Muscle of leg (tissue), 11 donors: ENCODE measurements around the gene NUB1. TPM values are rescaled to one million over a fixed set of nuclear protein-coding genes. Genes with fewer than 3 reads are reported as not detected.

Experiments
- DNase-seq: peaks from one replicate; pipeline ENCODE4 v3.0.0; 2013
- H3K27ac ChIP-seq: one replicate; pipeline ENCODE4 v1.5.1; 2013; ENCODE audit warnings: mild to moderate bottlenecking, low read length, control low read depth
- H3K27me3 ChIP-seq: one replicate; pipeline ENCODE4 v1.6.1; 2013; ENCODE audit warnings: low read length; ENCODE audit not compliant: control insufficient read depth, insufficient read depth
- H3K36me3 ChIP-seq: one replicate; pipeline ENCODE4 v1.6.1; 2013; ENCODE audit warnings: low read length; ENCODE audit not compliant: control insufficient read depth, insufficient read depth
- H3K4me1 ChIP-seq: one replicate; pipeline ENCODE4 v1.6.1; 2013; ENCODE audit warnings: low read length; ENCODE audit not compliant: control insufficient read depth, insufficient read depth
- H3K4me3 ChIP-seq: one replicate; pipeline ENCODE4 v1.5.1; 2013; ENCODE audit warnings: low read length, control low read depth
- H3K9me3 ChIP-seq: replicated peaks from 2 replicates; pipeline ENCODE4 v1.6.1; 2013; ENCODE audit warnings: low read depth, low read length; ENCODE audit not compliant: control insufficient read depth
- WGBS: methylation state at CpG from one replicate; pipeline ENCODE4 v1.1.5; 2013; ENCODE audit warnings: missing lambda C conversion rate; ENCODE audit not compliant: insufficient coverage; 5-methylcytosine and 5-hydroxymethylcytosine counted together
- polyA plus RNA-seq, 8 donors: library from polyadenylated mRNA; unstranded; fragments of 120-200 nt; gene quantifications; one replicate each; pipeline versions ENCODE4 v1.2.1 to v1.2.3, GENCODE V29; 2013; ENCODE audit warnings: inconsistent platforms in 1 of 8, low replicate concordance in 1 of 8; ENCODE audit not compliant: insufficient read length in 8 of 8, insufficient read depth in 1 of 8
- total RNA-seq: library from RNA; stranded (reverse); fragments of 120-200 nt; gene quantifications from one replicate; pipeline ENCODE4 v1.2.4, GENCODE V29; 2013

NUB1 gene
- total and polyA plus RNA-seq, 9 donors = 25.6 to 40.6 (median 32.6) TPM

DNA sequence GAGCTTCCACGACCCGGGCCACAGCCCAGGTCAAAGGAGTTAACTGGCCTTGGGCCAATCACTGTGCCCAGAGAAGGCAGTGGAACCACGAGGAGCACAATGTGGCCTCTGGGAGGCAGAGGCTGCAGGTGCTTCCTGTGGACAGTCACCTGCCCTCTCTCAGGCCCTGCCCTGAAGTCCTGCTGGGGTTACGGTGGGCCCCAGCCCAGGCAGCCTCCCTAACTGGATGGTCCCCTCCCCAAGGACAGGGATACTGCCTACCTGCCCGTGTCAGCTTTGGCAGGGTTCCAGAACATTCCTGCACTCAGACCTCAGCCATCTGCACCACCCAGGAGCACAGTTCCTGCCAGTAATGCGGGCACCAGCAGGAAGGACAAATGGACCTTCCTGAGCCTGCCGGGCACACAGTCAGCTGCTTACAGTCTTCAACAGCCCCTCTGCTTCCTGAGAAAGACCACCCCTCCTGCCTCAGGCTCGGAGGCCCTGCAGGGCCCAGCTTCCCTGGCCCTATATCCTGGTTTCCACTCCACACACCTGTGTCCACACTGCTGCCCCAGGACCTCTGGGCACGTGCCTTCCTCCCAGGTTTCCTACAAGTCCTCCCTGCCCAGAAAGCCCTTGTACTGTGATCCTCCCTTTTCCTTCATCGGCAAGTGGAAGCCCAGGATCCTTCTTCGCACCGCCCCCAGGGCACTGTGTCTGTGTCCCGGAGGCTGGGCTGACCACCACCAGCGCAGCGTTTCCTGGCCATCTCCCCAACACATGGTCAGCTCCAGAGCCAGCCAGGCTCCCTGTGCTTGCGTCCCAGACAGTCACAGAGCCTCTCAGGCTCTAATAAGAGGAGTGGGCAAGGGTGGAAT is 44.9 kb downstream of the NUB1 start:
- H3K4me3 ChIP-seq = no peak overlapping the region
- H3K27ac ChIP-seq = no peak overlapping the region
- 62% methylated on average over 15 of the region's 16 CpGs for WGBS
- no peaks in the 10 kb centered on the region for H3K36me3 ChIP-seq
- peaks cover 29% of the 10 kb centered on the region for H3K27me3 ChIP-seq
- no peaks in the 10 kb centered on the region for H3K9me3 ChIP-seq
- DNase-seq = peak; percentile 38
- H3K4me1 ChIP-seq = peaks cover 24% of the 10 kb centered on the region

DNA sequence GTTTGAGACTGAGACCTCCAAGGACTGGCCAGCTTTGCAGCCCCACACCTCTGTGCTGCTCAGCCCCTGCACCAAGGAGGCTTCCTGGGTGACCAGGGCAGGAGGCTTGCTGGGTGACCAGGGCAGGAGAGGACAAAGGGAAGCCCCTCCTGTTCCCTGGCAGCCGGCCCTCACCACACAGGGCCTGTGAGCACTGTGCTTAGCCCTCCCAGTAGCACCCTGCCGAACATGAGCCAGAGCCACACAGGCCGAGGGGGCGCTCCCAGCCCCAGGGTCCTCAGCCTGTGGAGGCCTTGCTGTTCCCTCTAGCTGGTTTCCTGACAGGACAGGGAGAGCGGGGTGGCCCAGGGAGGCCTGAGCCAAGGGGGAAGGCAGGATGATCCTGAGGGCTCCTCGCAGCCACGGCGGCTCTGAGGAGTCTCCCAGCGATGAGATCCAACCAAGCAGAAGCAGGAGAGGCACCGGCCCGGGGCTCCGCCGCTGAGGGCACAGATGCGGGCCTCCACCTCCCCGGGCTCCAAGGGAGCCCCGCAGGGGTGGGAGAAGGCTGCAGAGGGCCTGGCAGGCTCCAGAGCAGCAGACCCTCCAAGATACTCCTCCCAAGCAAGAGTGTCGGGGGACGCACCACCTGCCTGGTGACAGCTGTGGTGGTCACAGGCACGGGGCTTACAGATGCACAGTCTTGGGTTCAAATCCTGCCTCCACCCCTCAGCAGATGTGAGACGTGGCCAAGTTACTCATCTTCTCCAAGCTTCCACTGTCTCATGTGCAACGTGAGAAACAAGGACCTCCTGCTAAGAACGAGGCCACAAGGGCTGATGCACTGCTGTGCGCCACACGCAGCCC is 45.8 kb downstream of the NUB1 start:
- H3K36me3 ChIP-seq = no peaks in the 10 kb centered on the region
- peaks cover 16% of the 10 kb centered on the region for H3K4me1 ChIP-seq
- H3K27me3 ChIP-seq = peaks cover 21% of the 10 kb centered on the region
- no peak overlapping the region for H3K4me3 ChIP-seq
- no peaks in the 10 kb centered on the region for H3K9me3 ChIP-seq
- H3K27ac ChIP-seq = no peak overlapping the region
- no peak for DNase-seq
- WGBS = 82% methylated on average over 16 of the region's 24 CpGs

DNA sequence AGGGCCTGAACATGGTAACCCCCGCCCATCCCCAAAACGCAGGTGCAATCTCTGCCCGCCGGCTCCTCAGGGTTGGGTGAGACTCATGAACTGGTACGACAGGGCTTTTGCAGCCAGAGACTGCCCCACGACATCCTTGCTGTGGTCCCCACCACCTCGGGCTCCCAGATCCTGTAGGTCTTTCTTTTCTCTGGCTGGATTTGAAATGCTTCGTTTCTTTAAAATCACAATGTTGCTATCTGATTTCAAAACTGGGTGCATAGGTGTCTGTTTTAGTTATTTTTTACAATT is 46.3 kb downstream of the NUB1 start:
- H3K9me3 ChIP-seq = no peaks in the 10 kb centered on the region
- no peak overlapping the region for H3K27ac ChIP-seq
- H3K4me1 ChIP-seq = peaks cover 16% of the 10 kb centered on the region
- WGBS = 85% methylated on average over 4 of the region's 8 CpGs
- peaks cover 16% of the 10 kb centered on the region for H3K27me3 ChIP-seq
- DNase-seq = no peak
- no peaks in the 10 kb centered on the region for H3K36me3 ChIP-seq
- no peak overlapping the region for H3K4me3 ChIP-seq

DNA sequence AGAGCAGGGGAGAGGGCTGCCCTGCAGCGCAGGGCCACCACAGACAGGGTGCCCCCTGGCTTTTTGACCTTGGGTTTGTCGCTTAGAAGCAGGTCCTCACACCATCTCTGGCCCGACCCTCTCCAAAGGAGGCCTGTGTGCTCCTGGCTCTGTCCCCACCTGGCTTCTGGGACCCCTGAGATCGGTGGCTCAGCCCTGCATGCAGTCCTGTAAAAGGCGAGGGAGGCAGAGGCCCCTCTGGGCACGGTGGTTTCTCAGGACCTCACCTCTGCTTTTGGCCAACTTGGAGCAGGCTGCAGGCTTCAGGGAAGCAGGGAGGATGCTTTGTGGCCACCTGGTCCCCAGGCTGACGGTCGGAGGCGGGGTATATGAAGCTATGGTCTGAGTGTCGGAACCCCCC is 46.8 kb downstream of the NUB1 start:
- Histone ChIP-seq H3K9me3 (no peaks in the 10 kb centered on the region), H3K36me3 (no peaks in the 10 kb centered on the region), H3K4me3 (no peak overlapping the region), H3K27me3 (peaks cover 14% of the 10 kb centered on the region), H3K27ac (no peak overlapping the region), H3K4me1 (peaks cover 16% of the 10 kb centered on the region)
- no peak for DNase-seq
- 80% methylated on average over 6 of the region's 10 CpGs for WGBS

DNA sequence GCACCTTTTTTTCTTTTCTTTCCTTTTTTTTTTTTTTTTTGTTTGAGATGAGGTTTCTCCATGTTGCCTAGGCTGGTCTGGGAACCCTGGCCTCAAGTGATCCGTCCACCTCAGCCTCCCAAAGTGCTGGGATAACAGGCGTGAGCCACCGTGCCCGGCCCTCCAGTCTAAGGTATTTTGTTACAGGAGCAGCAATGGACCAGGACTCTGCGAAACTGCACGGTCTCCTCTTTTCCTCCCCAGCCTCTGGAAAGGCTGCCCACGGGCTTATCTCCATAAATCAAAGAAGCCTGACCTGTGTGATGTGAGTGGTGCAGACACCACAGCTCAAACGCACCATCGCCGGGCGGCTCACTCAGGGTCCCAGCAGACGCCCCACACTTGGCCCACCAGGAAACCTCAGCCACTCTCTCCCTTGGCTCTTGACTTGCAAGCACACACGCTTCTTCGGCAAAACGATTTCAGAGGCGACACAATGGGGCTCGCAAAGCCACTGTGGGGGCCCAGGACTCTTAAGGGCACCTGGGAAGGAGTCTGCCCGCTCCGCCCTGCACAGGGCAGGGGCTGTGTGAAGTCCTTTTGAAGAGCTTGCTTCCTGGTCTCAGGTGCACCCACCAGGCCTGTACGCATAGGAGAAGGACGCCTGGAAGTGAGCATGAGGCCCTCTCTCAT is 47.6 kb downstream of the NUB1 start:
- no peak for DNase-seq
- peaks cover 6% of the 10 kb centered on the region for H3K27me3 ChIP-seq
- 86% methylated on average over 16 of the region's 21 CpGs for WGBS

DNA sequence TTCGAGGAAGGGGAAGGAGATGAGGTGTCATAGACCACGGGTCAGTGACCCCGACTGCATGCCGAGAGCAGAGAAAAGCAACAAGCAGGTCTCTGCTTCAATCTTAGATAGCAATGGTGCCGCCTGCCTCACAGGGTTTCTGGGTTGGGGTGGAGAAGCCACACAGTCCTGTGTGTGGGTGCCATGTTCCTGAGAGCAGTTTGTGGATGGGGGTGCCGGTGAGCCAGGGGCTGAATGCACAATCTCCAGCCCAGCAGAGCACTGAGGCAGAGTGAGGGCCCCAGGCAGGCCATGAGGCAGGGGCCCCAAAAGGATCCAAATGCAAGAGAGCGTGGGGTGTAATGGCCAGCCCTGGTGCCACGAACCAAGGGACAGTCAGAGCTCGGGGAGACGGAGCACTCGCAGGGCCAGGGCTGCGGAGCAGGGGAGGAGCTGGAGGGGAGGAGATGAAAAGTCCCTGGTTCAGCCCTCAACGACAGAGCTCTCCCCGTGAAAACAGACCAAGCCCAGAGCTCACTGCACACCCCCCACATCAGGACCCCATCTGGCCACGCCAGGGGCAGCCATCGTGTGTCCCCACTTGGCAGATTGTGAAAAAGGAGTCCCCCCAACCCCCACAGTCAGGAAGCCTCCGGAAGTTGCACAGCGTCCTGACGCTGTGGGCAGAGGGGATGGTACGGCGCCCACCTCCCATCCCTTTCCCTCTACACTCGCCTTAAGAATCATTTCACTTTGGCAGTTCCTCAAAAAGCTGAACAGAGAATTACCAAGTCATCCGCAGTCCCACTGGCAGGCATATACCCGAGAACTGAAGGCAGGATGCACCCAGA is 48.4 kb downstream of the NUB1 start:
- no peaks in the 10 kb centered on the region for H3K27me3 ChIP-seq
- no peak for DNase-seq
- H3K4me1 ChIP-seq = peaks cover 16% of the 10 kb centered on the region
- 84% methylated on average over 14 of the region's 24 CpGs for WGBS
- H3K9me3 ChIP-seq = no peaks in the 10 kb centered on the region
- no peak overlapping the region for H3K4me3 ChIP-seq
- H3K36me3 ChIP-seq = no peaks in the 10 kb centered on the region
- H3K27ac ChIP-seq = no peak overlapping the region

More for the DNA sequence above, 47.6 kb downstream of the NUB1 start:
- Histone ChIP-seq H3K4me1 (peaks cover 16% of the 10 kb centered on the region), H3K4me3 (no peak overlapping the region), H3K27ac (no peak overlapping the region), H3K9me3 (no peaks in the 10 kb centered on the region), H3K36me3 (no peaks in the 10 kb centered on the region)

DNA sequence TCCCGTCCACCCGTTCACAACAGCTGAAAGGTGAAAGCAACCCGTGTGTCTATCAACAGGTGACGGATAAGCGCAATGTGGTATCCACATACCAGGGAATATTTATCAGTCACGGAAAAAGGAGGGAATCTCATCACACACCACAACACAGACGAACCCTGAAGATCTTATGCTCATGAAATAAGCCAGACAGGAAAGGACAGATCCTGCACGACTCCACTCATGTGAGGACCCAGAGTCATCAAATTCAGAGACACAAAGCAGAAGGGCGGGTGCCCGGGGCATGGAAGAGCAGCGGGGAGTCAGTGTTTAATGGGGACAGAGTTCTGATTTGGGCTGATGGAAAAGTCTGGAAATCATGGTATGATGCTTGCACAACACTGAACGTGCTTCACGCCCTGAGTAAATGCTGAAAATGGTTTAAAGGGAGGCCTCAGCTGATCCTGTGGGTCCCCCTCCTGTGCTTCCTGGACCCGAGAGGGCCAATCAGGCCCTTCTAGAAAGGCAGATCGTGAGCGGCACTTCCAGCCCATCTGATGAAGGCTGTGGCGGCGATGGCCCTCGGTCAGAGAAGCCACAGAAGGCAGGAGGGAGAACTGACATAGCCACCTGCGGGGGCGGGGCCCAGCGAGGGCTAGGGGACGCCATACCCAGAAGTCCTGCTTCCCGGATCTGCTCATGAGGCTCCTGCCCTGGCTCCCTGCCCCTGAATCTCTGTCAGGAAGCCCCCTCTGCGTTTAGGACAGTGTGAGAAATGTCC is 49.2 kb downstream of the NUB1 start:
- no peaks in the 10 kb centered on the region for H3K9me3 ChIP-seq
- no peaks in the 10 kb centered on the region for H3K36me3 ChIP-seq
- peaks cover 9% of the 10 kb centered on the region for H3K4me1 ChIP-seq
- no peak overlapping the region for H3K4me3 ChIP-seq
- DNase-seq = no peak
- H3K27ac ChIP-seq = no peak overlapping the region
- 69% methylated on average over 18 of the region's 25 CpGs for WGBS
- H3K27me3 ChIP-seq = no peaks in the 10 kb centered on the region

DNA sequence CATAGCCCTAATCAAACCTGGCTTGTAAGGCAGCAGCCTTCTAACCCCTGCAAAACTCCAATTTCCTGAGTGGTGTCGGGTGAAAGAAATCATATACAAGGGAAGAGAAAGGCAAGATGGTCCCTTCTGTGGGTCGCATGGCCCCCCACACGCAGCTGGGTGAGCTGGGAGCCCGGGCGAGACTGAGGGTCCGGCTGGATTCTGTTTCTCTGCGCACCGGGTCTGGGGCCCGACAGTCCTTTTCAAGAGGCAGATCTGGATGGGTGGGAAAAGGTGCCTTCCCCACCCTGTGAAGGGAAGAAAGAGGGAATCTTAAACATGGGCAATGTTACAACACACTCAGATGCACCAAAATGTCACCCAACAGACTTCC is 49.7 kb downstream of the NUB1 start:
- no peak for DNase-seq
- WGBS = 75% methylated on average over 7 of the region's 9 CpGs
- Histone ChIP-seq H3K9me3 (no peaks in the 10 kb centered on the region), H3K27ac (no peak overlapping the region), H3K4me3 (no peak overlapping the region), H3K36me3 (no peaks in the 10 kb centered on the region), H3K27me3 (no peaks in the 10 kb centered on the region), H3K4me1 (peaks cover 5% of the 10 kb centered on the region)

DNA sequence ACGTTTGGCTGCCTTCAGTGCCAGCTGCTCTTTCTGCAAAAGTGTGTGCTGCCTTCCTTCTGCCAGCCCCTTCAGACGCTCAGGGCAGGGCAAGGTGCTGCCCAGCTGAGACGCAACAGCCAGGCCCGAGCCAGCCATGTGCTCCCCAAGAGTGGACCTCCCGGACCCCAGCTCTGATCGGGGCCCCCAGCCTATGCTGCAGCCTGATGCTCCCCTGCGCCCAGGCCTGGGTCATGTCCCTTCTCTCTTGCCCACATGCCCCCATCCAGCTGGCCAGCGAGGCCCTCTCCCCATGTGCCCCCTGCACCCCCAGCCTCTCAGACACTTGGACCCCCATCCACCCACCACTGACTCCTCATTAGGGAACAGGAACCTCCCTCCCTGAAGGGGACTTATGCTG is 50.4 kb downstream of the NUB1 start:
- H3K36me3 ChIP-seq = no peaks in the 10 kb centered on the region
- WGBS = 85% methylated on average over 4 of the region's 8 CpGs
- H3K27me3 ChIP-seq = no peaks in the 10 kb centered on the region
- no peak overlapping the region for H3K27ac ChIP-seq
- peaks cover 1% of the 10 kb centered on the region for H3K4me1 ChIP-seq
- H3K4me3 ChIP-seq = no peak overlapping the region
- no peaks in the 10 kb centered on the region for H3K9me3 ChIP-seq
- no peak for DNase-seq
